GM19240 (cell line): Measurements from ENCODE around the gene HUWE1.
"Not testable (repeated sequence)": the region's sequence is repeated elsewhere in the genome, so short reads cannot be mapped to it uniquely, and the experiment has no call there.

ENCODE experiments used
- DNase-seq: peaks from one replicate; pipeline ENCODE4 v3.0.0; 2011; ENCODE audit warnings: low spot score; ENCODE audit not compliant: insufficient read length

HUWE1 gene

GRCh38 chrX:53511322-53511721, 175.2 kb downstream of the HUWE1 start:
- DNase-seq = no peak

GRCh38 chrX:53504035-53504434, 182.5 kb downstream of the HUWE1 start:
- not testable (repeated sequence) for DNase-seq

- no peak for DNase-seq
Observed at GRCh38 chrX:53494436-53494835, 192.1 kb downstream of the HUWE1 start.

- no peak for DNase-seq
Observed at GRCh38 chrX:53486285-53486684, 200.2 kb downstream of the HUWE1 start.

GRCh38 chrX:53483838-53484405, 202.6 kb downstream of the HUWE1 start:
- no peak for DNase-seq

- DNase-seq = no peak
Observed at GRCh38 chrX:53483416-53483815, 203.1 kb downstream of the HUWE1 start.
